ENCODE measurements around the gene CAP2.

The CAP2 gene

DNA sequence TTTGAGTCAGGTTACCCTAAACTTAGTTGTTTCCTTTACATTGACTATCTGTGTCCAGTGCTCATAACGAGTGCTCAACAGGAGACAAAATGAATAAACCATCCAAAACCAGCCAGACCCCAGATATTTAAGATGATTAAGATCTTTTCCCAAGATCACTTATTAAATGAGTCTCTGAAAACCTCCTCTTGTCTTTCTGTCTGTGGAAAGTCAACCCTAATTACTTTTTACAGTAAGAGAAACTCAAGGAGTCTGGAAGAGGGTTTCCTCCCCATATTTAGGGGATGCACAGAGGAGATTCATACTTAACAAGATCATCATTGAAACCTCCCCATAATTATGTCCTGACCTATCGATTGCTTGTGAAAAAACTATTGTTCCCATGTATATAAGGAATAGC is 84.0 kb downstream of the CAP2 start:
- no peak for FAIRE-seq

DNA sequence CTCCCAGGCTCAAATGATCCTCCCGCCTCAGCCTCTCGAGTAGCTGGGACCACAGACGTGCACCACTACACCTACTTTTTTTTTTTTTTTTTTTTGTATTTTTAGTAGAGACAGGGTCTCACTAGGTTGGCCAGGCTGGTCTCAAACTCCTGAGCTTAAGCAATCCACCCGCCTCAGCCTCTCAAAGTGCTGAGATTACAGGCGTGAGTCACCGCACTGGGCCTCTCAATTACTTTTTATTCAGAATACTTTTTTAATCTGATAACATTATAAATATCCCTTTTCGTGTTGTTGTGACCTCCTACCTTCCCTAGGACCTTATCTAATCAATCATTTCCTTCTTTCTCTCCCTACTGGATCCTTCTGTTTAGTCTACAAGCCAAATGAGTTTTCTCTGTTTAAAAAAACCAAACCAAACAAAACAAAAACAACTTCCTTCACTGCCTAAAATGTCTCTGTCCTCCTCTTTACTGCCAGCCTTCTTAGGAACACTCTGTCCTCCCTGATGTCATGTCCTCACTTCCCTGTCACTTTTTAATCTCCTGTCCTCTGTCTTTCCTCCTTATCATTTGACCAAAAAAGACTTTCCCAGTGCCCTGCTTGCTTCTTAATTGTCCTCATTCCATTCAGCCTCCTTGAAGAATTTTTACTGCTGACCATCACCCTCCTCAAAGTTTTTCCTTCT is 85.0 kb downstream of the CAP2 start:
- FAIRE-seq = no peak

GRCh38 chr6:17478946-17479345 is 85.6 kb downstream of the CAP2 start:
- no peak for FAIRE-seq

GRCh38 chr6:17480476-17480875 is 87.1 kb downstream of the CAP2 start:
- no peak for FAIRE-seq

DNA sequence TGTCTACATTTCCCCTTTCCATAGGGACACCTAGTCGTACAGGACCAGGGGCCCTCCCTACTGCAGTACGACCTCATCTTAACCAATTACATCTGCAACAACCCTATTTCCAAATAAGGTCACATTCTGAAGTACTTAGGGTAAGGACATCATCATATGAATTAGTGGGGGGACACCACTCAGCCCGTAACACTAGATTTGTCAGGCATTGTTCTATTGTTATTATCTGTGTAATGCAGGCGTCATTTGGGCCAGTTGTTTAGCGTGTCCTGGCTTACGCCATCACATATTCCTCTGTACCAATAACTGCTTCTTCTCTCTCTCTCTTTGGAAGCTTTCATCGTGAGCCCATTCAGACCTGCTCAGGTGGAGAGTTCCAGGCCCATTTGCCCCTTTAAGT is 89.3 kb downstream of the CAP2 start:
- no peak for FAIRE-seq

GRCh38 chr6:17483391-17484016 is 90.1 kb downstream of the CAP2 start:
- no peak for FAIRE-seq

- no peak for FAIRE-seq
Observed at GRCh38 chr6:17484201-17484849, 90.9 kb downstream of the CAP2 start.

DNA sequence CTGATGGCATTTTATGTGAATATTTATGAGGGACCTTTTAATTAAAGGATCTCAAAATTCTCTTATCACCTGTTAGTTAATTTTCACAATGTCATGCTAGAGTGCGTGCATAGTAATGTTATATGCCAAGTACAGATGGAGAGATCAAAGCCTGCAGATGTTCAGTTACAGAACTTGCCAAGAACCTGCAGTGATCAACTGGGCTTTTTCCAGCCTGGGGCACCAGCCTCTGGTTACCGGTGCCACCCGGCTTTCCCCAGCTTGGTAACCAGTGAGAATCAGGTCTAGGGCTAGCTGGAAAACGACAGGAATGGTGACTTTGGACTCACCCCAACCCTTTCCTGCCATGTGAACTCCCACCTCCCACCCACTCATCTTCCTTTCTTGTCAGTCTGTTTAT is 91.8 kb downstream of the CAP2 start:
- no peak for FAIRE-seq

- no peak for FAIRE-seq
Observed at GRCh38 chr6:17485946-17486345, 92.6 kb downstream of the CAP2 start.

DNA sequence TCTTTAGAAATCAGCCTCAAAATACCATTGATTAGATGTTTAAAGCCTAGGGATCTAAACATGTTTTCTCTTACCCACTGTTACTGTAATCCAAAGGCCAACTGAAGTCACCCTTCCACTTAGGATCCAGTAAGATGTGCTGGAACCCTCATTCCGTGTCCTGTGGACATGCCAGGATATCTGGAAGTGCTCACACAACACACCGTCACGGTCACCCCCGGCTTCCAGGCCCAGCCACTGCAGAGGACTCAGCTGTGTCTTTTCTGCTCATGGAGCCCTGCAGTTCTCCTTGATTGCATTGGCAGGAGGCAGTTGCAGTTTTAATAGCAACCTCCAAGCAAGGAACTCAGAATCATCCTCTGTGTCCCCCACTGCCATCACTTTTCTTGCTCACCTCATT is 93.3 kb downstream of the CAP2 start:
- no peak for FAIRE-seq

DNA sequence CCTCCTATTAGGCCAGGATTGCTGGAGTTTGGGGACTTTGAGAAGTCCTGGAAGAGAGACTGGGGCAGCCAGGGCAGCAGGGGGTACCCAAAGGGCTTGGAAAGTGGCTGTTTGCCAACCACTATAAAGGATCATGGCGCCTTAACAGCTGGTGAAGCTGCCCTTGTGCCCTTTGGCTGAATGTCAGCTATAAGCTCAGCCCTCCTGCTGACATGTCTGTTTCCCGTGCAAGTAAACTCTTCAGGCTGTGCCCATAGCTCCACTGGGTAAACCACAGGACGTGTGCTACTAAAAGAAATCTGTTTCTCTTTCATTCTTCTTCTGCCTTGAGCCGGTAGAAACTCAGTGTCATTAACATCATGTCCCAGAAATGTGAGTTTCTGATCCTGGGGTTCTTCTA is 97.3 kb downstream of the CAP2 start:
- FAIRE-seq = no peak

- no peak for FAIRE-seq
Observed at GRCh38 chr6:17491416-17492142, 98.2 kb downstream of the CAP2 start.

GRCh38 chr6:17492350-17492749 is 99.0 kb downstream of the CAP2 start:
- no peak for FAIRE-seq

DNA sequence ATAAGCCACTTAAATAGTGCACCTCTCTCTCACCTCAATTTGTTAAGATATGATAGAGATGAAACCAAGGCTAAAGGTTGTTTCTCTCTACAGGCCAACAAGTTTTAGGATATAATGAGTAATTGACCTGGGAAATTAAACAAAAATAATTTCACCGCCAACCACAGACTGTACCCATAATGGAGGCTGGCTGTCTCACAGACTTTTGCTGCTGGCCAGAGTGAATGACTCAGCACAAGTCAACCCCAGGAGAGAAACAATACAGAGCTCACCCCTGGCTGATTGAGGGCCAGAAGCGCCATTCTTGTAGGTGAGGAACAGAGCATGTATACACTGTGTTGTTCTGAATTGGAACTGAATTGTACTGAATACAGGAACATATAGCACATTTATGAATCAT is 99.9 kb downstream of the CAP2 start:
- no peak for FAIRE-seq

DNA sequence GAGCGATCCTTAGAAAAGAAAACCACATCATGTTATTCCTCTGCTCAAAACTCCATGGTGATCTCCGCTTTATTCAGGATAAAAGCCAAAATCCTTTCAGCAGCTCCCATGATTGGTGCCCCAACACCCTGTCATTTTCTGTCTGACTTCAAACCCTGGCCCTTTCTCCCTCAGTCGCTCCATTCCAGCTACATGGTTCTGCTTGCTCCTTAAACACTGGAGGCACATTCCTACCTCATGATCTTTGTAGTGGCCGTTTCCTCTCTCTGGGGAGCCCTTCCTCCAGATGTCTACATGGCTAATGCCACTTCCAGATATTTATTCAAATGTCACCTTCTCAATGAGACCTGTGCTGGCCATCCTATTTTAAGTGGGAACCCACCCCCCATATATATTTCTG is 100.8 kb downstream of the CAP2 start:
- FAIRE-seq = no peak

DNA sequence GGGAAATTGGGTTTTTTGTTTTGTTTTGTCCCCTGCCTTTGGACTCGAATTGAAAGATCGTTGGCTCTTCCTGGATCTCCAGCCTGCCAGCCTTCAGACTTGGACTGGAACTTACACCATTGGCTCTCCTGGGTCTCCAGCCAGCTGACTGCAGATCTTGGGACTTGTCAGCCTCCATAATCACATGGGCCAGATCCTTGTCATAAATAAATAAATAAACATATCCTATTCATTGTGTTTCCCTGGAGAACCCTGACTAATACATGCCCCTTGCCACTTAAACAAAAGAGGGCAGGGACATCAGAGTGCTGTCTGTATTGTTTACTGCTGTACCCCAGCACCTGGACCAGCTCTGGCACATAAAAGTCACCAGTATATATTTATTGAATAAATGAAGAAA is 101.5 kb downstream of the CAP2 start:
- FAIRE-seq = no peak

DNA sequence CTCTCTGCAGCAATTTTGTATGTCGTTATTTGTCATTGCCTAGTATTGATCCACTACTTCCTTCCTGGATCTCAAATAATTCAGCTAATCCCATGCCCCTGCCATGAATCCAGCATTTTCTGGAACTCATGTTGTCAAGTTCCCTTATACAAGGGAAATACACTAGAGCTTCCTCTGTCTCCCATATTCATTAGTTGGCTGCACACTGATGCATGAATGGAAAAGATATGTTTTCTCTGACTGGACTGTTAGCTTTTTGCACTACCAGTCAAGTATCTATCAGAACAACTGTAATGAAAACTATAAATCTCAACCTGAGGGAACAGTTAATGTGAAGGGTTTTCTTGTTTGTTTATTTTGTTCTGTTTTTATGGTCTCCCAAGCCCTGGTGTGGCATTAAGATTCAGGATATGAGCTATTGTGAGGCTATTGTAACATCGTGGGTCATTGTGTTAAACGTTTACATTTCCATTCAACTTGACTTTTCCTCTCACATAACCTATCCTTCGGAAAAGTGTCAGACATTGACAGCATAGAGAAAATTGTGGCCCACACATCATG is 104.2 kb downstream of the CAP2 start:
- no peak for FAIRE-seq

DNA sequence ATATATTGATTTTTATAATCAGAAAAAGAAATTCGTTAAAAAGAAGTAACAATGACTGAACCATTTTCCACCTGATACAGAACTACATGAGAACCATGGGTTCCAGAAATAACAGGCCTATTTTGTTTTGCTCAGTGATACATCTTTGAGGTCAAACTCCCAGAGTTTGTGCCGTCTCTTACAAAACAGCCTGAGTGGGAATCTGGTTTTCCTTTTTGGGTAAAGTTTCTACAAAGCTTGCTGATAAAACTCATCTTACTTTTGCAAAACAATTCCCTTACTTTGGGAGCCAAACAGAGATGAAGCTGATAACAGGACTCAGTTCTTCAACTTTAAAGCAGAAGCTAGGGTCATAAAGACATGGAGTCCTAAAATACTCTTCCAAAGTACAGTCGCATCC is 108.0 kb downstream of the CAP2 start:
- FAIRE-seq = no peak

DNA sequence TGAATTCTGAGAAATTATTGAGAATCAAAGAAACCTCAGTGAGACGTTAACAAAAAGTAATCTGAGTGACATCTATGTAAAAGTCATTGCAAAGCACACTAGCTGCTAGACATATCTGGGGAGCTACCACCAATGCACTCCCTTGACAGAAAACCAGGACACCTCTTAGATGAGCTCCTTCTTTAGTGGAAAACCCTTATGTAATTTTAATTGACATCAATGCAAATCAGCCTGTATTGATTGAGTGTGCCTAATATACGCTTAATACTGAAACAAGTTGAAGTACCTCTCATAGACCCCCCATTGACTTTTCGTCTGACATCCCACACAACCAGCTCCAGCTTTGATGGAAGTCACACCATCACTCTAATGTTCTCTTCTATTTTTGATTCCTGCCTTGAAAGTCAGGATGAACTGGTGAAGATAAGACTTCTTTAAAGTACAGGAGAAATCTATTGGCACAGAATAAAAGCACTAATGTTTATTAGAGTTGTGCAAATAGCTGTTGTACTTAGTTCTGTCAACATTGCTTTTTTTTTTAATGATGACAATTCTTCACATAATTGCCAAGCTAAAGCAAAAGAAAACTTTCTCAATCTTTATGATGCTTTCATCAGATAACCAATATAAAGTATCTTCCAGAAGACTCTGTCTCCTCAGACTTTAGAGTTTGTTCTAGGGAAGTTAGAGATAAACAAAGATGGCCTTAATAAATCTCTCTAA is 108.7 kb downstream of the CAP2 start:
- FAIRE-seq = no peak

- FAIRE-seq = no peak
Observed at GRCh38 chr6:17503051-17503450, 109.7 kb downstream of the CAP2 start.

DNA sequence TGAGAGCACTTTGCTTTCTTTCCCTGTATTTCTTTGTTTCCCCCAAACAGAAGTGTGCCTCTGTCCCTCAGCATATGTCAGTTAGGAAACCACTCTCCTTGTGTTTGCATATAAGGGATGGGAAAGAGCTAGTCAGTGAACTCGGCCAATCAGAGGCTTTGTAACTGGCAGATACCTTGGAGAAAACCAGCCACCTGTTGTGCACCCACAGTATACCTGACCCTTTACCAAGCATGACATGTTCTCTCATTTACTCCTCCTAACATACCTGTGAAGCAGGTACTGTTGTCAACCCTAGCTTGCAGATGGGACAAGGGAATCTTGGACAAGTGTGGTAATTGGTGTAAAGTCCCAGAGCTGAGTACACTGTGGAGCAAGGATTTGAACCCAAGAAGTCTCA is 110.6 kb downstream of the CAP2 start:
- no peak for FAIRE-seq

DNA sequence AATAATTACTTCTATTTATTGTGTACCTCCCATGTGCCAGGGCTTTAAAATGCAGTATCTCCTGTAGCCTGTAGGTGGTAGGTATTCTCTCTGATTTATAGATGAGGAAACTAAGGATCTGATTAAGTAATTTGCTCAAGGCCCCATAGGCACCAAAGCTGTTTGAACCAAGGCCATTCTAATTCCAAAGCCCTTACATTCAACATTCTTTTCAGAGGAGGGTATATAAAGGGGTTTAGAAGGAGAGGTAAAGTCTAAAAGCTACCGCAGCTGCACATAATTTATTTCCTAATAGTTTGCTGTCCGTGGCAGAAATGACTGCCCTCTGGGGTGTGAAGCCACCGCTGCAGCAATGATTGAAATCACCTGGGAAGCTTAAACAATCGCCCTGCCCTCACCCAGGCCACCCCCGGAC is 111.7 kb downstream of the CAP2 start:
- no peak for FAIRE-seq

GRCh38 chr6:17505767-17506280 is 112.4 kb downstream of the CAP2 start:
- FAIRE-seq = no peak

Data from TTC549 (cell line).